ENCODE results near the gene VSTM5. TPM values are rescaled to one million over a fixed set of nuclear protein-coding genes. Genes with fewer than 3 reads are reported as not detected.

The VSTM5 gene
- total RNA-seq, 1 donor from 2014 or later, result 0.07 TPM

- DNase-seq (ENCODE audit: low read depth, low spot score), result no peak
Measured at GRCh38 chr11:93842461-93842860, 8.0 kb downstream of the VSTM5 start.

GRCh38 chr11:93842034-93842433, 8.4 kb downstream of the VSTM5 start:
- no peak for DNase-seq (ENCODE audit: low read depth, low spot score)

- DNase-seq (ENCODE audit: low read depth, low spot score), result no peak
Measured at GRCh38 chr11:93841446-93841845, 9.0 kb downstream of the VSTM5 start.

- DNase-seq (ENCODE audit: low read depth, low spot score), result no peak
Measured at GRCh38 chr11:93840981-93841380, 9.4 kb downstream of the VSTM5 start.

DNA sequence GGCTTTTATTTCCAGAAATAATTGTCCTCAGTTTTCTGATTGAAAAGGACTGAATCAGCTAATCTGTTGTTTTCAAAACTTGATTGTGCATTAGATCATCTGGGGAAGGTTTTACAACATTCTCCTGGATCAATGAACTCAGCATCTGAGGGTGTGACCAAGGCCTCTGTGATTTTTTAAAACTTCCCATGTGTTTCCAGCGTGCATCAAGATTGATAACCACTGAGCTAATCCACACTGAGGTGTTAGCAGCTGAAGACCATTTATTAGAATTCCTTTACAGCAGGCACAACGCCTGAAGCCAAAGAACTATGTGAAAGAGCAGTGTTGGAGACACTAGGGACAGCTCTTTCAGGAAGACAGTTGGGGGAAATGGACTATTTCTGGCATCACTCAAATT, 10.2 kb downstream of the VSTM5 start:
- no peak for DNase-seq (ENCODE audit: low read depth, low spot score)

- DNase-seq (ENCODE audit: low read depth, low spot score), result no peak
Measured at GRCh38 chr11:93838967-93839366, 11.5 kb downstream of the VSTM5 start.

DNA sequence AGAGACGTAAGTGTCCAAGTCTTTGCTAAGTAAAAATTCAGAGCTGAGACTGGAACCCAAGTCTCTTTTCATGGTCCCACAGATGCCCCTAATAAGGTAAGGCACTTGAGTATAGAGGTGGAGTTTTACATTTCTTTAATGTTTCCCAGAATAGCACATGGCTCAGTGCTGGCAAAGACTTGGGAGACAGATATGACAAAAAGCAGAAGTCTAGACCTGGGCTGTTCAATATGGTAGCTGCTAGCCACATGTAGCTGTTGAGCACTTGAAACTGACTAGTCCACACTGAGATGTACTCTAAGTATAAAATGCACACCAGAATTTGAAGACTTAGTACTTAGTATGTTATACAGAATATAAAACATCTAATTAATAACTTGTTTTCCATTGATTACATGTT, 17.6 kb downstream of the VSTM5 start:
- DNase-seq (ENCODE audit: low read depth, low spot score), result no peak

GRCh38 chr11:93831343-93832127, 18.9 kb downstream of the VSTM5 start:
- DNase-seq (ENCODE audit: low read depth, low spot score), result no peak

DNA sequence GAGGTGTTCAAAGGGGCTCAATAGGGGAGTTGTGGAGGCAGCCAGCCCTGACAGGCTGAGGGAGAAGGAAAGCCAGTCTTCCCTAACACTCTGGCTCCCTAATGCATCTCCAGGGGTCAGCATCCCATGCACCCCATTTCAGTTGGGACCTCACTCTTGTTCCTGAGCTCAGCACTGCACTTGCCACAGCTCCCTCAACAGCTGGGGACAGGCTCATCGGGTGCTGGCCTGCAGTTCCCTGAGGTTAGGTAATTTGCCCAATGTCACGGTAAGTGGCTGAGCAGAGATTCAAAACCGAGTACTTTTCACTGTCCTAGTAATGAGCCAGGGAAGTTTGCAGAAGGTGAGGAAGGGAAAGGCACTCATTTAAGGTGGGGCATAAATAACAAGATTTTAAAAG, 20.8 kb downstream of the VSTM5 start:
- no peak for DNase-seq (ENCODE audit: low read depth, low spot score)

DNA sequence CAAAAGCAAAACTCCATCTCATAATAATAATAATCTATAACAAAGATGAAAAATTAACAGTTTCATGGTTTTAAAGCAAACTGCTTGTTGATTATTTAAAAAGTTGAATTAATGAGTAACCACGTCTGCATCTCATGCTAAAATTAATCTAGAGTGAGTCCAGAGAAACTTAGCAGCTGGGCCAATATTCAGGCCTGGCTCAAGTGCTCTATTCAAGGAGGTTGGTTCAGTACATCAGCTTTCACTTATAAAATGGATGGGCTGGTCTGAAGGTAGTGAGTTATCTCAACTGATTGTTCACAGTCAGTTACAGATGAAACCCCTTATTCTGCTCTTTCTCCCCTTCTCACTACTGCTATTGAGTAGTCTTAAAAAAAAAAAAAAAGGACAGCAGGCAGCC, 23.1 kb downstream of the VSTM5 start:
- no peak for DNase-seq (ENCODE audit: low read depth, low spot score)

DNA sequence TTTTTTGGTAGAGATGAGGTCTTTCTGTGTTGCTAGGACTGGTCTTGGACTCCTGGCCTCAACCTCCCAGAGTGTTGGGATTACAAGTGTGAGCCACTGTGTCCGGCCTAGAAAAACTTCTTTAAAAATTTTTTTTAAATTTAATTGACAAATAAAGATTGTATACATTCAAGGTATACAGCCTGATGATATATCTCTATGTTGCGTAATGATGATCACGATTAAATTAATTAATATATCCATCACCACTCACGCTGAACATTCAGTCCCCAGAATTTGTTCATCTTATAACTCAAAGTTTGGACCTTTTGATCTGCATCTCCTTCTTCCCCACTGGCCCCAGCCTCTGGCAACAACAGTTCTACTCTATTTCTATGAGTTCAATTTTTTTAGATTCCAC, 27.2 kb downstream of the VSTM5 start:
- DNase-seq (ENCODE audit: low read depth, low spot score), result no peak

- no peak for DNase-seq (ENCODE audit: low read depth, low spot score)
Measured at GRCh38 chr11:93822359-93822758, 28.1 kb downstream of the VSTM5 start.

- no peak for DNase-seq (ENCODE audit: low read depth, low spot score)
Measured at GRCh38 chr11:93821617-93822016, 28.8 kb downstream of the VSTM5 start.

DNA sequence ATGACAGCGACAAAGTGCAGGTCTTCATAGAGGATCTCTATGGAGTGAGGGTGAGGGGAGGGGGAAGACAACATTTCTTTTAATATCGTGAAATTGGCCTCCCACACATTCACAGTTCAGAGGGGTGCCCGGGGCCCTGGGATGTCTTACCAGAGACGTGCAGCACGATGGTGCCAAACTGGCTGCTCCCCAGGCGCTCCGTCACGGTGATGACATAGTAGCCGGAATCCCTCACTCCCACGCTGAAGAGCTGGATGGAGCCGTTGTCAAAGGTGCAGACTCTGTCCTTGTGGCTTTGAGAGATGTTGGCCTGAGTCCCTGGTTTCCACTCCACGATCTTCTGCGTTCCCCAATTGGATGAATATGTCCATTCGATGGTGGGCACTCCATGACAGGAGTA, 29.6 kb downstream of the VSTM5 start:
- DNase-seq (ENCODE audit: low read depth, low spot score), result no peak

GRCh38 chr11:93819966-93820695, 30.3 kb downstream of the VSTM5 start:
- DNase-seq (ENCODE audit: low read depth, low spot score), result no peak

- DNase-seq (ENCODE audit: low read depth, low spot score), result no peak
Measured at GRCh38 chr11:93817426-93818348, 32.7 kb downstream of the VSTM5 start.

DNA sequence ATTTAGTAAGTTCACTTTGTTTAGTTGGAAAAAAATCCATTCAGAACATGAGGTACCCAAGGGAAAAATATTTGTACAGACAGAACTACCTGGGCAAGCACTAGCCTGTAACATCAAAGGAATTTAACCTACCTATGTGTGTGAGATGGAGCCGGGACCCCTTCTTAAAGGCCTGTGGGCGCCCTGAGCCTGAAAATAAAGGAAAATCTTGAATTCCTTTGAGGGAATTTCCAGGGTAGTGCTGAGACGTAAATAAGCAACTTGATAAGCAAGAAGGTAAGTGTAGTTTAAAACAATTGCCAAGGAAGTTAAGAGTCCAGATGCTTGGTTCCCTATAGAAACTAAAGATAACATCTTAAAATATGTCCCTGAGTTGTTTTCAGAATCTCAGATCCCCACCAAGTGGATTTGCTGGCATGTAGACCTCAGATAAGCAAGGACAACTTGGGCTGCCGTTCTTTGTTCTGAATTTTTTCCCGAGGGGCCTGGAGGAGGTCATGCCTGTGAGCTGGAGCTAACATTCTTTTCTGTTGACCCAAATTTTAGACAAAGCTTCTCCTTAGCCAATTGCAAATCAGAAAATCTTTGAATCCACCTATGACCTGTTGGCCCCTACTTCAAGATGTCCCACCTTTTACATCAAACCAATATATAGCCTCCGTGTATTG, 35.3 kb downstream of the VSTM5 start:
- DNase-seq (ENCODE audit: low read depth, low spot score), result no peak

- DNase-seq (ENCODE audit: low read depth, low spot score), result no peak
Measured at GRCh38 chr11:93813974-93814373, 36.4 kb downstream of the VSTM5 start.

GRCh38 chr11:93807980-93808379, 42.4 kb downstream of the VSTM5 start:
- no peak for DNase-seq (ENCODE audit: low read depth, low spot score)

DNA sequence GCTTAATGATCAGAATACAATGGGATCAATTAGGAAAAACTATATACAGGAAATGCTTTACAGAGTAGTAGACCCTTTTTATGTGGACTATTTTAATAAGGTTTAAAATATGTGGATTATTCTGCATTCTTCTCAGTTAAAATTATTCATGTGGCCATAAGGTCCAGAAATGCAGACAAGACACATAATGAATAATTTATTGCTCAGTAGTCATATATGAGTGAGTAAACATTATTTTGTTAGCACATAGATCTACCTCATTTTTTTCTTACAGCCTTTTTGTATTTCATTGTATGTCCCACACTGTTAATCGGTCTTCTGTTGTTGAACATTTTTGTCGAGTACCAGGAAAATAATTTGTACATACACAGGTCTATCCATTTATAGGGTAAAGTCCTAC, 45.5 kb downstream of the VSTM5 start:
- no peak for DNase-seq (ENCODE audit: low read depth, low spot score)

DNA sequence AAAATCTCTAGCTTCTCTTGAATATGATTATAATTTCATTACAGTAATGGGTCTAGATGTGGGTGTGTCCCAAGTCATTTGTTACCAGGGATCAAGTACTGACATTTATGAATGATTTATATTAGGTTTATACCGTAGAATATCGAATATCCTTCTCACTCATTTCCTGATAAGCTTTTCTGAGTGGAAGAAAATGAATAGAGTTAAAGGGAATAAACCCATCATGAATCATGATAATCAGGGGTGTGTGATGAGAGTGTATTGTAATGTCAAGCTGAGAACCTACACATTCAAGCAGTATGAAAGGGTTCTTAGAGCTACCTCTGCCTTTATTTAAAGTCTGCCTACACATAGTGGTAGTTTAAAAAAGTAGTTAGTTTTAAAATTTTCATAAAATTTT, 49.1 kb downstream of the VSTM5 start:
- DNase-seq (ENCODE audit: low read depth, low spot score), result no peak

Data from pulmonary artery endothelial cell (primary cell).